SK-N-SH treated with all-trans-retinoic acid at 6 μM for 48 hours (cell line): ENCODE measurements around the gene MBD3L2.
A peak's percentile ranks its signal among the peaks of the same experiment; 100 is the strongest.

Experiments
- ATAC-seq: fragments of 200-7000 bp; cut with Tn5 transposase; 3 replicates; pipeline ENCODE4 v1.9.1; 2020; ENCODE audit warnings: mild to moderate bottlenecking, moderate library complexity
- BACH2 ChIP-seq: fragments of 250-450 bp; sonication (Bioruptor Pico); IDR thresholded peaks from 2 replicates; pipeline ENCODE4 v1.9.0; 2021; ENCODE audit warnings: mild to moderate bottlenecking, borderline replicate concordance
- CSDC2 ChIP-seq: fragments of 250-450 bp; sonication (Bioruptor Pico); IDR thresholded peaks from 2 replicates; pipeline ENCODE4 v1.5.0; 2020; ENCODE audit warnings: mild to moderate bottlenecking, moderate library complexity
- ESRRG ChIP-seq: fragments of 250-450 bp; sonication (Bioruptor Pico); IDR thresholded peaks from 2 replicates; pipeline ENCODE4 v1.6.1; 2021; ENCODE audit warnings: mild to moderate bottlenecking
- GLIS3 ChIP-seq: fragments of 250-450 bp; sonication (Bioruptor Pico); IDR thresholded peaks from 2 replicates; pipeline ENCODE4 v1.5.0; 2020; ENCODE audit warnings: mild to moderate bottlenecking, moderate library complexity
- OSR1 ChIP-seq: fragments of 250-450 bp; sonication (Bioruptor Pico); IDR thresholded peaks from 2 replicates; pipeline ENCODE4 v1.8.0; 2022; ENCODE audit warnings: moderate library complexity, mild to moderate bottlenecking, inconsistent platforms
- PPARA ChIP-seq: fragments of 250-450 bp; sonication (Bioruptor Pico); IDR thresholded peaks from 2 replicates; pipeline ENCODE4 v1.5.0; 2020; ENCODE audit warnings: mild to moderate bottlenecking, borderline replicate concordance
- RARB ChIP-seq: fragments of 250-450 bp; sonication (Bioruptor Pico); IDR thresholded peaks from 2 replicates; pipeline ENCODE4 v1.8.0; 2021; ENCODE audit warnings: mild to moderate bottlenecking, moderate library complexity
- SNAI2 ChIP-seq: fragments of 250-450 bp; sonication (Bioruptor Pico); IDR thresholded peaks from 2 replicates; pipeline ENCODE4 v1.5.0; 2020; ENCODE audit warnings: mild to moderate bottlenecking, moderate library complexity
- TCF4 ChIP-seq: fragments of 250-450 bp; sonication (Bioruptor Pico); IDR thresholded peaks from 2 replicates; pipeline ENCODE4 v1.8.0; 2021; ENCODE audit warnings: mild to moderate bottlenecking, moderate library complexity, borderline replicate concordance
- TOX ChIP-seq: fragments of 250-450 bp; sonication (Bioruptor Pico); IDR thresholded peaks from 2 replicates; pipeline ENCODE4 v1.8.0; 2021; ENCODE audit warnings: mild to moderate bottlenecking, moderate library complexity, borderline replicate concordance
- ZC3H10 ChIP-seq: fragments of 250-450 bp; sonication (Bioruptor Pico); IDR thresholded peaks from 2 replicates; pipeline ENCODE4 v1.5.1; 2021; ENCODE audit warnings: mild to moderate bottlenecking, moderate library complexity
- ZFP3 ChIP-seq: fragments of 250-450 bp; sonication (Bioruptor Pico); IDR thresholded peaks from 2 replicates; pipeline ENCODE4 v1.5.0; 2020; ENCODE audit warnings: mild to moderate bottlenecking, moderate library complexity
- ZFP30 ChIP-seq: fragments of 450-650 bp; formaldehyde crosslinking; IDR thresholded peaks from 2 replicates; pipeline ENCODE4 v1.5.0; 2022; ENCODE audit warnings: mild to moderate bottlenecking, moderate library complexity
- ZNF565 ChIP-seq: fragments of 450-650 bp; formaldehyde crosslinking; conservative IDR thresholded peaks from 2 replicates; pipeline ENCODE4 v1.5.0; 2020; ENCODE audit warnings: low read depth, mild to moderate bottlenecking, moderate library complexity
- ZNF70 ChIP-seq: fragments of 450-650 bp; formaldehyde crosslinking; IDR thresholded peaks from 2 replicates; pipeline ENCODE4 v1.5.0; 2020; ENCODE audit warnings: mild to moderate bottlenecking, moderate library complexity
- ZNF8 ChIP-seq: fragments of 450-650 bp; formaldehyde crosslinking; IDR thresholded peaks from 2 replicates; pipeline ENCODE4 v1.5.0; 2020; ENCODE audit warnings: mild to moderate bottlenecking, moderate library complexity
- TF ChIP-seq, protein P1 (sequence below): fragments of 250-450 bp; sonication (Bioruptor Pico); IDR thresholded peaks from 2 replicates; pipeline ENCODE4 v1.8.0; 2021; ENCODE audit warnings: low read depth, mild to moderate bottlenecking, moderate library complexity, borderline replicate concordance
- TF ChIP-seq, protein P2 (sequence below): fragments of 250-450 bp; sonication (Bioruptor Pico); IDR thresholded peaks from 2 replicates; pipeline ENCODE4 v1.8.0; 2020; ENCODE audit warnings: mild to moderate bottlenecking, moderate library complexity, borderline replicate concordance
- TF ChIP-seq, protein P3 (sequence below): fragments of 250-450 bp; sonication (Bioruptor Pico); IDR thresholded peaks from 2 replicates; pipeline ENCODE4 v1.5.0; 2020; ENCODE audit warnings: mild to moderate bottlenecking, moderate library complexity
- TF ChIP-seq, protein P4 (sequence below): fragments of 250-450 bp; sonication (Bioruptor Pico); IDR thresholded peaks from 2 replicates; pipeline ENCODE4 v1.5.1; 2021; ENCODE audit warnings: mild to moderate bottlenecking, moderate library complexity
- TF ChIP-seq, protein P5 (sequence below): fragments of 250-450 bp; sonication (Bioruptor Pico); IDR thresholded peaks from 2 replicates; pipeline ENCODE4 v1.5.1; 2020; ENCODE audit warnings: low read depth, mild to moderate bottlenecking, moderate library complexity

MBD3L2 gene

DNA sequence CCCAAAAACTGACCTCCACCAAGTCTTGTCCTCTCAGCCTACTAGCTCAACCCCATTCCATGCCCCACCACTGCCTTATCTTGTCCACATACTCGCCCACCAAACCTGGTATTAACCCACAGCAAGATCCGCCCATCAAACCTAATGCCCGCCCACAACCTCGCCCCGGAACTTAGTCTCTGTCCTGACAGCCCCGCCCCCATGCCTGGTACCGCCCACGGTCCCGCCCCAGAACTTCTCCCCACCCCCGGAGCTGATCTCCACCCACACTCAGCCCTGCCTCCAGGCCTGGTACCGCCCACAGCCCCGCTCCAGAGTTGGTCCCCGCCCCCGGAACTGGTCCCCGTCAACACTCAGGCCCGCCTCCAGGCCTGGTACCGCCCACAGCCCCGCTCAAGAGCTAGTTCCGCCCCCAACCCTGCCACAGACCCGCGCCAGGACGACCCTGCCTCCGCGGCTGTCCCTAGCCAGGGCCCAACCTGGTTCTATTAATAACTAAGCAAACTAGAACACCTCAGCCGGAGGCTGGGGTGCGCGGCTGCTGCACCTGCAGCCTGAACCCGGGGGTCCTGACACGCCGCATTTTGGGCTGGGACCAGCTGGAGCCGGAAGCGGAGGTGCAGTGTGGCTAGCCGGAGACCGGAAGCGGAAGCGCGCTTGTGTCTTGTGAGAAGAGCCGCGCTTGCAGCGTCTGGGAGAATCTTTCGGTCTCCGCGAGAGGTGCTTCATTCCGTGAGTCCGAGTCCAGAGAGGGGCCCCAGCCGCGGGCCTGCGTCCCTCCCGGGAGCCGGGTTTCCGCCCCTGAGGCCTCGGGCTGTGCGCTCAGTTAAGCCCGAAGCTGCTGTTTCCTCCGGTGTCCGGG, 20.2 kb downstream of the MBD3L2 start, which contains the start of gene ZNF557 (continued):
- TF ChIP-seq, protein P1, sequence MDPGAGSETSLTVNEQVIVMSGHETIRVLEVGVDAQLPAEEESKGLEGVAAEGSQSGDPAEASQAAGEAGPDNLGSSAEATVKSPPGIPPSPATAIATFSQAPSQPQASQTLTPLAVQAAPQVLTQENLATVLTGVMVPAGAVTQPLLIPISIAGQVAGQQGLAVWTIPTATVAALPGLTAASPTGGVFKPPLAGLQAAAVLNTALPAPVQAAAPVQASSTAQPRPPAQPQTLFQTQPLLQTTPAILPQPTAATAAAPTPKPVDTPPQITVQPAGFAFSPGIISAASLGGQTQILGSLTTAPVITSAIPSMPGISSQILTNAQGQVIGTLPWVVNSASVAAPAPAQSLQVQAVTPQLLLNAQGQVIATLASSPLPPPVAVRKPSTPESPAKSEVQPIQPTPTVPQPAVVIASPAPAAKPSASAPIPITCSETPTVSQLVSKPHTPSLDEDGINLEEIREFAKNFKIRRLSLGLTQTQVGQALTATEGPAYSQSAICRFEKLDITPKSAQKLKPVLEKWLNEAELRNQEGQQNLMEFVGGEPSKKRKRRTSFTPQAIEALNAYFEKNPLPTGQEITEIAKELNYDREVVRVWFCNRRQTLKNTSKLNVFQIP: no peak
- TF ChIP-seq BACH2: no peak
- TF ChIP-seq ZFP3: no peak
- no peak for TF ChIP-seq TOX (CRISPR knock-in tag)
- TF ChIP-seq SNAI2: no peak
- TF ChIP-seq PPARA (CRISPR knock-in tag): no peak
- TF ChIP-seq, protein P2, sequence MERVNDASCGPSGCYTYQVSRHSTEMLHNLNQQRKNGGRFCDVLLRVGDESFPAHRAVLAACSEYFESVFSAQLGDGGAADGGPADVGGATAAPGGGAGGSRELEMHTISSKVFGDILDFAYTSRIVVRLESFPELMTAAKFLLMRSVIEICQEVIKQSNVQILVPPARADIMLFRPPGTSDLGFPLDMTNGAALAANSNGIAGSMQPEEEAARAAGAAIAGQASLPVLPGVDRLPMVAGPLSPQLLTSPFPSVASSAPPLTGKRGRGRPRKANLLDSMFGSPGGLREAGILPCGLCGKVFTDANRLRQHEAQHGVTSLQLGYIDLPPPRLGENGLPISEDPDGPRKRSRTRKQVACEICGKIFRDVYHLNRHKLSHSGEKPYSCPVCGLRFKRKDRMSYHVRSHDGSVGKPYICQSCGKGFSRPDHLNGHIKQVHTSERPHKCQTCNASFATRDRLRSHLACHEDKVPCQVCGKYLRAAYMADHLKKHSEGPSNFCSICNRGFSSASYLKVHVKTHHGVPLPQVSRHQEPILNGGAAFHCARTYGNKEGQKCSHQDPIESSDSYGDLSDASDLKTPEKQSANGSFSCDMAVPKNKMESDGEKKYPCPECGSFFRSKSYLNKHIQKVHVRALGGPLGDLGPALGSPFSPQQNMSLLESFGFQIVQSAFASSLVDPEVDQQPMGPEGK (CRISPR knock-in tag): no peak
- TF ChIP-seq TCF4 (CRISPR knock-in tag): no peak
- TF ChIP-seq OSR1 (CRISPR knock-in tag): no peak

DNA sequence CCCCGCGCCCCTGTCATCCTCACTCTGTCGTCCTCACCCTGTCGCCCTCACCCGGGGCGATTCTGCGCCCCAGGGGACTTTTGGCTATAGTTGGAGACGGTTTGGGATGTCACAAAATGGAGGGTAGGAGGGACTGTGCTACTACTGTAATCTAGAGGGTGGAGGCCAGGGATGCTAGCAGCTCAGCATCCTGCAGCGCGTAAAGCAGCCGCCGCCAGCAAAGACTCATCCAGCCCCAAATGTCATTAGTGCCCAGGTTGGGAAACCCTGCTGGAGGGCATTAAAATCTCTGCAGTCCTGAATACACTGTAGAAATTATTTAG, 20.7 kb downstream of the MBD3L2 start:
- TF ChIP-seq ZNF8 (CRISPR knock-in tag) (no peak), ZFP30 (CRISPR knock-in tag) (no peak), ZC3H10 (CRISPR knock-in tag) (no peak), ESRRG (CRISPR knock-in tag) (no peak), CSDC2 (CRISPR knock-in tag) (no peak), PPARA (CRISPR knock-in tag) (no peak), ZFP3 (no peak), RARB (CRISPR knock-in tag) (no peak), ZNF70 (CRISPR knock-in tag) (no peak)
- TF ChIP-seq, protein P3, sequence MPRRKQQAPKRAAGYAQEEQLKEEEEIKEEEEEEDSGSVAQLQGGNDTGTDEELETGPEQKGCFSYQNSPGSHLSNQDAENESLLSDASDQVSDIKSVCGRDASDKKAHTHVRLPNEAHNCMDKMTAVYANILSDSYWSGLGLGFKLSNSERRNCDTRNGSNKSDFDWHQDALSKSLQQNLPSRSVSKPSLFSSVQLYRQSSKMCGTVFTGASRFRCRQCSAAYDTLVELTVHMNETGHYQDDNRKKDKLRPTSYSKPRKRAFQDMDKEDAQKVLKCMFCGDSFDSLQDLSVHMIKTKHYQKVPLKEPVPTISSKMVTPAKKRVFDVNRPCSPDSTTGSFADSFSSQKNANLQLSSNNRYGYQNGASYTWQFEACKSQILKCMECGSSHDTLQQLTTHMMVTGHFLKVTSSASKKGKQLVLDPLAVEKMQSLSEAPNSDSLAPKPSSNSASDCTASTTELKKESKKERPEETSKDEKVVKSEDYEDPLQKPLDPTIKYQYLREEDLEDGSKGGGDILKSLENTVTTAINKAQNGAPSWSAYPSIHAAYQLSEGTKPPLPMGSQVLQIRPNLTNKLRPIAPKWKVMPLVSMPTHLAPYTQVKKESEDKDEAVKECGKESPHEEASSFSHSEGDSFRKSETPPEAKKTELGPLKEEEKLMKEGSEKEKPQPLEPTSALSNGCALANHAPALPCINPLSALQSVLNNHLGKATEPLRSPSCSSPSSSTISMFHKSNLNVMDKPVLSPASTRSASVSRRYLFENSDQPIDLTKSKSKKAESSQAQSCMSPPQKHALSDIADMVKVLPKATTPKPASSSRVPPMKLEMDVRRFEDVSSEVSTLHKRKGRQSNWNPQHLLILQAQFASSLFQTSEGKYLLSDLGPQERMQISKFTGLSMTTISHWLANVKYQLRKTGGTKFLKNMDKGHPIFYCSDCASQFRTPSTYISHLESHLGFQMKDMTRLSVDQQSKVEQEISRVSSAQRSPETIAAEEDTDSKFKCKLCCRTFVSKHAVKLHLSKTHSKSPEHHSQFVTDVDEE (CRISPR knock-in tag): no peak
- TF ChIP-seq, protein P4, sequence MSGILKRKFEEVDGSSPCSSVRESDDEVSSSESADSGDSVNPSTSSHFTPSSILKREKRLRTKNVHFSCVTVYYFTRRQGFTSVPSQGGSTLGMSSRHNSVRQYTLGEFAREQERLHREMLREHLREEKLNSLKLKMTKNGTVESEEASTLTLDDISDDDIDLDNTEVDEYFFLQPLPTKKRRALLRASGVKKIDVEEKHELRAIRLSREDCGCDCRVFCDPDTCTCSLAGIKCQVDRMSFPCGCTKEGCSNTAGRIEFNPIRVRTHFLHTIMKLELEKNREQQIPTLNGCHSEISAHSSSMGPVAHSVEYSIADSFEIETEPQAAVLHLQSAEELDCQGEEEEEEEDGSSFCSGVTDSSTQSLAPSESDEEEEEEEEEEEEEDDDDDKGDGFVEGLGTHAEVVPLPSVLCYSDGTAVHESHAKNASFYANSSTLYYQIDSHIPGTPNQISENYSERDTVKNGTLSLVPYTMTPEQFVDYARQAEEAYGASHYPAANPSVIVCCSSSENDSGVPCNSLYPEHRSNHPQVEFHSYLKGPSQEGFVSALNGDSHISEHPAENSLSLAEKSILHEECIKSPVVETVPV: no peak
- TF ChIP-seq, all 23 proteins: peak for 0
- ATAC-seq: peak; percentile 40

DNA sequence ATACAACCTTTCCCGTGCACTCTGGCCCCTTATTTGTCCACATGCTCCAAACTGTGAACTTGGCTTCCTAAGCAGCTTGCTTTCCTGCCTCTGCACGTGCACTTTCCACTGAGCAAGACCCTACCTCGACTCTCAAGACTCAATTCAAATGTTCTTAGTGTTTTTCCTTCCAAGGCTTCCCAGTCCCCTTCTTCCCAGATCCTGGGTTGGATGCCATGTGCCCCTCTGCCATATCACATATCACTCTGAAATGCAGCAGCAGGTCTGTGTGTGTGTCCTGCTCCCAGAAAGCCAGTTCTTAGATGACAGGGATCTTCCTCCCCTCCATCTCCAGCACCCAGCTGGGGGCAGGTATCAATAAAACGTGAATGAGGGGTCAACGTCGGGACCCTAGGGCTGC, 23.4 kb downstream of the MBD3L2 start:
- TF ChIP-seq ZNF70 (CRISPR knock-in tag): no peak
- no peak for TF ChIP-seq RARB (CRISPR knock-in tag)
- no peak for TF ChIP-seq ZFP3
- TF ChIP-seq ZC3H10 (CRISPR knock-in tag): no peak
- no peak for TF ChIP-seq GLIS3
- TF ChIP-seq, protein P5, sequence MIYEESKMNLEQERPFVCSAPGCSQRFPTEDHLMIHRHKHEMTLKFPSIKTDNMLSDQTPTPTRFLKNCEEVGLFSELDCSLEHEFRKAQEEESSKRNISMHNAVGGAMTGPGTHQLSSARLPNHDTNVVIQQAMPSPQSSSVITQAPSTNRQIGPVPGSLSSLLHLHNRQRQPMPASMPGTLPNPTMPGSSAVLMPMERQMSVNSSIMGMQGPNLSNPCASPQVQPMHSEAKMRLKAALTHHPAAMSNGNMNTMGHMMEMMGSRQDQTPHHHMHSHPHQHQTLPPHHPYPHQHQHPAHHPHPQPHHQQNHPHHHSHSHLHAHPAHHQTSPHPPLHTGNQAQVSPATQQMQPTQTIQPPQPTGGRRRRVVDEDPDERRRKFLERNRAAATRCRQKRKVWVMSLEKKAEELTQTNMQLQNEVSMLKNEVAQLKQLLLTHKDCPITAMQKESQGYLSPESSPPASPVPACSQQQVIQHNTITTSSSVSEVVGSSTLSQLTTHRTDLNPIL: no peak
- no peak for TF ChIP-seq OSR1 (CRISPR knock-in tag)
- TF ChIP-seq PPARA (CRISPR knock-in tag): no peak
- no peak for TF ChIP-seq ZNF565 (CRISPR knock-in tag)
- no peak for TF ChIP-seq BACH2
- ATAC-seq: no peak
